ENCODE data around the gene GID4. TPM values are rescaled to one million over a fixed set of nuclear protein-coding genes. Genes with fewer than 3 reads are reported as not detected.

The GID4 gene
- total and polyA plus RNA-seq, 2 of the 13 experiments (the other 11 are each of a cell fraction or from before 2014, with no cell fraction given): 4.3 to 6.1 TPM

- TF ChIP-seq ZNF280B (CRISPR knock-in tag; IDR thresholded peaks at IDR 0.05; ENCODE audit: borderline replicate concordance) (0 out of 2 replicates have a peak, but pooled peaks have one; percentile 69), MEF2D (CRISPR knock-in tag; IDR thresholded peaks at IDR 0.05) (peak; percentile 51; the same call in 1 of the 2 replicates), SRSF4 (IDR thresholded peaks at IDR 0.05; ENCODE audit: low read depth, low read length, poor library complexity, severe bottlenecking) (no peak), ZNF569 (CRISPR knock-in tag; IDR thresholded peaks at IDR 0.05; ENCODE audit: borderline replicate concordance) (no peak), ZNF383 (CRISPR knock-in tag; IDR thresholded peaks at IDR 0.05; ENCODE audit: borderline replicate concordance) (0 out of 2 replicates have a peak, but pooled peaks have one; percentile 56), ZSCAN9 (CRISPR knock-in tag; IDR thresholded peaks at IDR 0.05; ENCODE audit: borderline replicate concordance) (no peak), ZNF761 (CRISPR knock-in tag; conservative IDR thresholded peaks at IDR 0.05) (peak; percentile 81; the same call in 1 of the 2 replicates), CENPX (CRISPR knock-in tag; IDR thresholded peaks at IDR 0.05) (no peak), TP53 (CRISPR knock-in tag; conservative IDR thresholded peaks at IDR 0.05) (no peak), KAT7 (CRISPR knock-in tag; IDR thresholded peaks at IDR 0.05; ENCODE audit: borderline replicate concordance) (peak; percentile 82), HNRNPK (IDR thresholded peaks at IDR 0.05; ENCODE audit: low read depth, low read length, poor library complexity, severe bottlenecking) (peak; percentile 63), EHMT2 (IDR thresholded peaks at IDR 0.05; ENCODE audit: borderline replicate concordance, low read depth, low read length) (no peak), ZNF850 (CRISPR knock-in tag; conservative IDR thresholded peaks at IDR 0.05) (no peak; the same call in 1 of the 2 replicates), ZNF232 (CRISPR knock-in tag; IDR thresholded peaks at IDR 0.05; ENCODE audit: borderline replicate concordance) (peak; percentile 73; the same call in 1 of the 2 replicates), ZNF234 (CRISPR knock-in tag; conservative IDR thresholded peaks at IDR 0.05) (no peak), ZNF841 (CRISPR knock-in tag; IDR thresholded peaks at IDR 0.05; ENCODE audit: borderline replicate concordance) (no peak), ZNF274 (CRISPR knock-in tag; IDR thresholded peaks at IDR 0.05) (no peak), GATAD2A (CRISPR knock-in tag; IDR thresholded peaks at IDR 0.05) (no peak), ZNF790 (CRISPR knock-in tag; IDR thresholded peaks at IDR 0.05; ENCODE audit: borderline replicate concordance) (no peak), FOXP1 (IDR thresholded peaks at IDR 0.05) (peak; percentile 32; the same call in 1 of the 2 replicates), FOXP1 (CRISPR knock-in tag; IDR thresholded peaks at IDR 0.05) (0 out of 2 replicates have a peak, but pooled peaks have one; percentile 22), ZBTB21 (CRISPR knock-in tag; IDR thresholded peaks at IDR 0.05) (no peak), ZNF660 (CRISPR knock-in tag; IDR thresholded peaks at IDR 0.05; ENCODE audit: borderline replicate concordance, low read depth) (no peak), ZBTB46 (CRISPR knock-in tag; IDR thresholded peaks at IDR 0.05; ENCODE audit: borderline replicate concordance) (no peak; the same call in 1 of the 2 replicates), HDAC1 (CRISPR knock-in tag; IDR thresholded peaks at IDR 0.05) (peak; percentile 86)
Measured at GRCh38 chr17:18038861-18039534, at the start of gene GID4, which contains the start of gene ATPAF2 (continued).

All from HepG2 (cell line).